GM12873 (cell line): ENCODE data around the gene CXCL13.
A peak's percentile ranks its signal among the peaks of the same experiment; 100 is the strongest.

Experiments
- CTCF ChIP-seq: IDR thresholded peaks from 2 replicates; pipeline ENCODE4 v1.5.1; 2012; ENCODE audit warnings: low read depth, mild to moderate bottlenecking, moderate library complexity, low read length, control low read depth; ENCODE audit not compliant: insufficient read depth; ENCODE audit errors: missing control alignments

The CXCL13 gene

GRCh38 chr4:77615153-77615552 is 9.5 kb downstream of the CXCL13 start:
- no peak for TF ChIP-seq CTCF

GRCh38 chr4:77617203-77617602 is 11.6 kb downstream of the CXCL13 start:
- no peak for TF ChIP-seq CTCF

GRCh38 chr4:77618383-77619241 is 13.0 kb downstream of the CXCL13 start:
- peak; percentile 89 for TF ChIP-seq CTCF

GRCh38 chr4:77619408-77619807 is 13.8 kb downstream of the CXCL13 start:
- TF ChIP-seq CTCF, result no peak

GRCh38 chr4:77621254-77621653 is 15.6 kb downstream of the CXCL13 start:
- TF ChIP-seq CTCF, result no peak

- no peak for TF ChIP-seq CTCF
Measured at GRCh38 chr4:77623091-77623490, 17.5 kb downstream of the CXCL13 start.

- TF ChIP-seq CTCF, result no peak
Measured at GRCh38 chr4:77624213-77624612, 18.6 kb downstream of the CXCL13 start.
